HG02642 (cell line): ENCODE data around the gene CCDC178.
"Not testable (repeated sequence)": the region's sequence is repeated elsewhere in the genome, so short reads cannot be mapped to it uniquely, and the experiment has no call there.

ENCODE experiments used
- ATAC-seq: cut with Tn5 transposase; IDR thresholded peaks from one replicate; pipeline ENCODE4 v1.9.1; 2021; ENCODE audit warnings: mild to moderate bottlenecking; ENCODE audit not compliant: unreplicated experiment, poor library complexity

CCDC178 gene, protein sequence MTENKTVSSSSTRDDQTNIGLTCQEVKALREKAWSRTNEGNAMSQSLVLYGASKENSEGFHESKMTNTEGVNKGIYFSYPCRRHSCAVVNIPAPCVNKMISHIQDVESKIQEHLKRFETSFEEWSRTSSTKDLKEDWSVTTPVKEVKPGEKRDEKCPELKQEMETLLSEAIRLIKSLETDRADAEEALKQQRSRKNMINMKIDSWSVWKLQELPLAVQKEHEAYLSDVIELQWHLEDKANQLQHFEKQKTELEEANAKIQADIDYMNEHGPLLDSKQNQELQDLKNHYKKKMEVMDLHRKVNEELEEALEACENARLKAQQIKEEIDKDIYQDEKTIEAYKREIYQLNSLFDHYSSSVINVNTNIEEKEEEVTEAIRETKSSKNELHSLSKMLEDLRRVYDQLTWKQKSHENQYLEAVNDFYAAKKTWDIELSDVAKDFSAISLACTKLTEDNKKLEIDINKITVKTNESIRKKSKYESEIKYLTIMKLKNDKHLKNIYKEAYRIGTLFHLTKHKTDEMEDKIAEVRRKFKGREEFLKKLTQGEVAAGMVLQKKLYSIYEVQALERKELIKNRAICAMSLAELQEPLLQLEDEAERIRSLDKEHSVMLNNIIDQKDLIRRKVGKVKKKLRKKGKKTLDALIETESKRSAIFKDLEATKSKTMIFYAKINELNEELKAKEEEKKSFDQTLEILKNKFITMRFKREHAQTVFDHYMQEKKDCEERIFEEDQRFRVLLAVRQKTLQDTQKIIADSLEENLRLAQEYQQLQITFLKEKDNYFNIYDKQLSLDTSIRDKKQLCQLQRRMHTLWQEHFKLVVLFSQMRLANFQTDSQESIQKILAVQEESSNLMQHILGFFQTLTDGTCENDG

DNA sequence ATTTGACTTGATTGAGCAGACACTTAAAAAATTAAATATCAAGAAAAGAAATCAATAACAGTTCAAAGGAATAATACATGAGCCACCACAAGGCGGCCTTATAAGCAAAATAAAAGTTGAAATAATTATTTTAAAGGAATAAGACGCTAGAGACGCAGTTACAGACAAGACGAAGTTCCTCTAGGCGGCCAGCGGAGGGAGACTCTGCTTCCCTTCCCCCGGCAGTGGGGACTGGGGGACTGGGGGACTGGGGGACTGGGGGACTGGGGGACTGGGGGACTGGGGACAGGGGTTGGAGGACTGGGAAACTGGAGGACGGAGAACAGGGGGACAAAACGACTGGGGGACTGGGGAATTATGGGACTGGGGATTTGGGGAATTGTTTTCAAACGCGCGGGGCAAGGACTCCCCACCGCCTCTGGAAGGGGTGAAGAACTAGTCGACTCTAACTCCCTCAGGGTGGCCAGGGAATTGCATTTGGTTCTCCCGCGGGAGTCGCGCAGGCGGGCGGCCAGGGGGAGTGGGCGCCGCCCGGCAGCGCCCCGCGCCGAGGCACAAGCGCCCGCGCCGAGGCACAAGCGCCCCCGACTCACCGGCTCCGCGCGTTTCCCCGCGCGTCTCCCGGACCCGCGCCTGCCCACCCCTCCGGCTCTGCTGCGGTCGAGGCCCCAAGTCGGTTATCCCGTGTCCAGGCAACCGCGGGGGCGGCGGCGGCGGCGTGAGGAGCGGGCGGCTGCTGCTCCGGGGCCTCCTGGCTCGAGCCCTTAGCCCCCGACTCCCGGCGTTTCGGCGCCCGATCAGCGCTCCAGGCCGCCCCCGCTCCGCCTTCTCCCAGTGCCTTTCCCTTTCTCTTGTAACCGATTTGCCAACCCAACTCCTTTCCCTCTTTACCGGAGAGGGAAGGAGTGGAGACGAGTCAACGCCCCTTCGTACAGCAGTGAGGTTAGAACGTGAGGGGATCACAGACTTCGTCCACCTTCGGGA is at the start of gene CCDC178:
TSS of gene CCDC178 (minus strand) at position 662 of the 984 bp plus-strand sequence. CDS start 28,633 bp downstream, outside the sequence.
- ATAC-seq, result no peak

DNA sequence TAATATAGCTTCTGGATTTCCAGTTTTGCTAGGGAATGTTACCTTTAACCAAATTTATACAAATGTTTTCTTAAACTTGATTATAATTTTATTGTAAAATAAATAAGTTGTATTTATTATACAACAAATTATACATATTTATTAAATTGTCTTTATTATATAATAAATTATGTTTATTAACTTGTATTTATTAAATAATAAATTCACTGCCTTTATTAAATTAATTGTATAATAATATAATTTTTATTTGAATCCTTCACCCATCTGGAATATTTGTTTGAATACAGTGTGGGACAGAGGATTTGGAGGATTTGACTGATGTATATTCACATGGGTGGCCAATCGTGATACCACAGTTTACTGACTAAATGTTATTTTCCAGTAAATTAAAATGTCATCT is 43.4 kb upstream of the CCDC178 start:
- ATAC-seq, result no peak

DNA sequence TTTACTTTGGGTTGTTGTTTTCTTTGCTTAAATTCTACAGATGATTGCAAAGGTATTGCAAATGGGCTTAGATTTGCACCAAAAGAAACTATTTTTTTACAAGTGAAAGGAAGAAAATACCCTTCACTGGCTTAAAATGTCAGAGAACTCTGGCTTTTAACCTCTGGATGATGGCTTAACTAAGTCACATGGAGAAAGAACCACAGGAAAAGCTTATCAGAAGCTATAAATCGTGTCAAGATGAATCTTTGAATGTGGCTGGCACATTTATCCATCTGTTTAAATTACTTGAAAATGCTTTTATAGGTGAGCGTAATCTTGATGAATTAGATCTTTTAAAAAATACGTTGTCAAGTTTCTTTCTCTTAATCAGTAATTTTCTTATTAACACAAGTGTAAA is 32.0 kb upstream of the CCDC178 start:
- no peak for ATAC-seq

DNA sequence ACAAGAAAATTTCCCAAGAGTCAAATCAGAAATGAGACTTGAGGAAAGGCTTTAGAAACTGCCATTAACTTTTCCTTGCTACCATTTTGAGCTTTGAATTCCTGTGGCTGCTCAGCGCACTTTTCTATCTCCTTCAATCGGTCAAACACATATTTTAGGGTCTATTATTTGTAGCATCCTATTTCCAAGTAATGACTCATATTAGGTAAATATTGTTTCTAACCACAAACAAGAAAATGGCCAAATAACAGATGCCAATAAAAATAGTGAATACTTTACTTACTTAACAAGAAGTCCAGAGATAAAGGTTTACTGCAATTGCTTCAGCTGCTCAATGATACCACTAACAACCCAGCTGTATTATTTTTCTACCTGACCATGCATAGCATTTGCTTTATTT is 29.7 kb upstream of the CCDC178 start:
- ATAC-seq, result no peak

DNA sequence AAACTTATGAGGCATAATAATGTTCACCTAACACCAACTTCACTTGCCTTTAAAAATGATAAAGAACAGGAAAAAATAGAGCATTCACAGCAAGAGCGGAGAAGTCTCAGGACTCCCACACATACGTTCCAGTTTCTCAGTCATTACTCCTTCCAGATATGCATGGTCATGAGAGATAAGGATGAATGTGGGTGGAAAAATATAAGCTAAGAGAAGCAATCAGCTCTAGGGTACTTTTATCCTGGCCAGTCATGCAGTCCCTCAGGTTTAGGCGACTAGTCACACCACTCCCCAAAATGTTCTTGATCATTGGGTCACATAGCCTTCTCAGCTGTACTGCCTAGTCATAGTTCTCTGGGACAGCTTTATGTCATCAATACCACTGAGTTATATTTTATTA is 29.2 kb upstream of the CCDC178 start:
- ATAC-seq, result no peak

DNA sequence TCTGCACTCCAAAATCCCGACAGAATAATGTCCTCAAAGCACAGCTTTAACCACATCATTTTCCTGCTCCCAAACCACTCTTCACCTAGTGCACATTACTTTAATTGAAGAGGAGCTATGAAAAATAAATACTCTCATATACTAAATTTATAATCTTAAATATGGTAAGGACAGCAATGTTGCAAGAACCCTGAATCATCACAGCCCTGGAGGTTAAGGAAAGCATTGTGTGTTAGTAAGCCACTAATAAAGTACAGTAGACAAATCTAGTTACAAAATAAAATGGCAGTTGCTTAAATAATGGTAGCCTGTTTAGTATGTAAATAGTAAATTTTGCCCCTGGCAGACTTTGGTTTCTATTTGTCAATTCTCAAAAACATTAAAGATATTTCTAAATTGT is 27.0 kb upstream of the CCDC178 start:
- ATAC-seq, result no peak

DNA sequence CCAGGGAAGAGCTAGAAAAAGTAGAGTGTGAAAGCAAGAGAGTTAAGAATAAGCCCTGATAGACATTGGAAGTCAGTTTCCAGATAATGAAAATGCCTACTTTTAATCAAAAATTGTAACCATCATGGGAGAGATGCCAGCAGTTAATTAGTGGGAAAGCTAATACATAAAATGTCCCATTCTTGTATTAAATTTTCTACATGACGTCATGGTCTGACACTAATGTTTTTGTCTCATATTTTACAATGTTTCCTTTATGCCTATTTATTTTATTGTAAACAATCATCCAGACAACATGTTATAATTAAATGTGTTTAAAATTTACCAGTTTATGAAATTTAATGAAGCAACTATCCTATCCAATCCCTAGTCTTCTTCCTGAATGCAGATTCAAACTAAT is 26.3 kb upstream of the CCDC178 start:
- ATAC-seq, result no peak

DNA sequence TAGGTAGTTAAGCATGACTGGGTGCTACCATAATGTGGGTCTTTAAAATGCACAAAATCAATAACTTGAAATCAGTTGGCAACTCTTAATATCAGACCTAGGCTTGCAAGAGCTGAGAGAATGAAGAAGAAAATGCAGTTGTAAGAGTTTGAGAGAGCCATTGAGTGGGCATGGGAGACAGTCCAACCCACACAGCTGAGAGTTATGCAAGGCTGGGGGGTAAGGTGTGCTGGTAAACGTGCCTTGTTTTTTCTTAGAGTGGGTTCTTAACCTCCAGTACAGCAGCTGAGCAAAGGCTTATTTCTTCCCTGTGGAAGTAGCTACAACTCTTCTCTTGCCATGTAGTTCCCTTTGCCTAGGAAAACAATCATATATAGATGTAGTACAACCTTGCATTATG is 20.2 kb upstream of the CCDC178 start:
- ATAC-seq, result no peak

DNA sequence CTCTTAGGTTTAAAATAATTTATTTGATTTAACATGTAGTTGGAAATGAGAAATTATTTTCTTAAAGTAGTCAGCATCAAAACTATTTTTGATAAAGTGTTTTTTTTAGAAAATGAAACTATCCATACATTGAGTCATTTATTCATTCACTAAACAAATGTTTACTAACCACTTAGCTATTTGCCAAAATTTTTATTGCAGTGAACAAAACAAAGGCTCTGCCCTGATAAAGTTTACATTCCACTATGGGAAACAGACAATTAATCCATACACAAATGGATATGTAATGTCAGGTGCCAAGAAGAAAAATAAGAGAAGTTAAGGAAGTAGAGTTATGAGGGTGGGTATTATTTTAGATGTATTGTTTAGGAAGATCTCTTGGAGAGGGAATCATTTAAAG is 19.1 kb upstream of the CCDC178 start:
- ATAC-seq, result no peak

DNA sequence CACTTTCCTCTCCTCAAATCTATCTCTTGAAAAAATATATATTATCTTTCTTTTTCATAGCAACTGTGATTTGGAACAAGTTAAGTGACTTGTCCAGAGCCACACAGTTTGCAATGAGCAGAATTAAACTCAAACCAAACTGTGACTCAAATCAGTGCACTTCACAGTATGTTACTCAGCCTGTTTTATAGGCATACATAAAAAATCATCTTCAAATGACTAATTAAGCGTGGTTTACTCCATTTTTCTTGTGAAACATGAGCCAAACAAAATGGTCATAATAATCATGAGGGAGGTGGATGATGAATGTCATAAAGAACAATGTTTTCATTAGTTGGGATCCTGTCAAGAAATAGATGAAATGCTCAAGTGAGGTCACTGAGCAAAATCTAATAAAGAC is 6.1 kb upstream of the CCDC178 start:
- ATAC-seq, result no peak

DNA sequence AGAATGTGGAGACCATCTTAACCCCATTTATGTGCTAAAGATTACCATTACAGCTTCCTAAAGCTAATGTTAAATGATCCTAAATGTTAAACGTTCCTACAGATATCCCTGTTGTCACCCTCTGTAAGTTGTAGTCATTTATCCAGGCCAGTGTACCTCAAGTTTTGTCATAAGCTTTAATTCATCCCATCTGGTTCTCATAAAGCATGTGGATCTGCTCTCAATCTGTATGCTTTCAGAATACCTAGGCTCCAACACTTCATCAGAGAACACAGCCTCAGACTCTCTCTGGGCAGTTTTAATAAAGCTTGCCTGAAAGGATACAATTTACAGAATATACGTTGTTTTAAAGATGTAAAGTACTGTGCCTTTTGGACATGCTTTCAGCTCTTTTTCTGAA is 4.2 kb upstream of the CCDC178 start:
- ATAC-seq, result no peak

DNA sequence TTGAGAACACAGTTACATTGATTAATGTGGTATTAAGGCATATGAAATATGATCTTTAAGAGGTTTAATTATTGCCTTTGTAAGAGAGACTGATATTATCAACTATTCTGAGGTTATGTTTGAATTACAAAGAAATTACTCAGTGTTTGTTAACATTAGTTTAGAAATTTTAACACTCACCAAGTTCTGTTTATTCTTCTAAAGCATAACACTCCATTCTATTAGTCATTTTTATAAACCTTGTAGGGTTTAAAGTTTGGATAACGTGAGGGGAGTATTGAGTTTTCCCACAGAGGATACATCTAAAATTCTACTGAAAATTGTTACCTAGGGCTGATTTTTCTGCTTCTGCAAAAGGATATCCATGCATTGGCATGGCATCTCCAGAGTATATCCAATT is 7.7 kb downstream of the CCDC178 start:
- no peak for ATAC-seq

DNA sequence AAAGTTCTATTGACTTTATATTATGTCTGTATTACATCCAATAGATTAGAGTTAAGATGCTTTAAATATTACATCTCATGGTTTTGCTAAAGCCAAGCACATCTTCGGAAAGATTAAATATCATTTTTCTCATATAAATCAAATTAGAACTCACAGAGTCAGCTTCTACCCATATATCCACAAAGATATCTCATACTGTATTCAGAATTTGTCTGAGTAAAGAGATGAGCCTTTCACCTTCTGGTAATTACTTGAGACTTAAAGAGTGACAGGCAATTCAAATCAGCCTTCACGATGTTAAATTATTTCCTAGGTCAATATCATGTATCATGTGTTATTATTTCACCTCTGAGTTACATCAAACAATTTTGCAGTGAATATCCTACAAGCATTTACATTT is 13.0 kb downstream of the CCDC178 start:
- no peak for ATAC-seq

DNA sequence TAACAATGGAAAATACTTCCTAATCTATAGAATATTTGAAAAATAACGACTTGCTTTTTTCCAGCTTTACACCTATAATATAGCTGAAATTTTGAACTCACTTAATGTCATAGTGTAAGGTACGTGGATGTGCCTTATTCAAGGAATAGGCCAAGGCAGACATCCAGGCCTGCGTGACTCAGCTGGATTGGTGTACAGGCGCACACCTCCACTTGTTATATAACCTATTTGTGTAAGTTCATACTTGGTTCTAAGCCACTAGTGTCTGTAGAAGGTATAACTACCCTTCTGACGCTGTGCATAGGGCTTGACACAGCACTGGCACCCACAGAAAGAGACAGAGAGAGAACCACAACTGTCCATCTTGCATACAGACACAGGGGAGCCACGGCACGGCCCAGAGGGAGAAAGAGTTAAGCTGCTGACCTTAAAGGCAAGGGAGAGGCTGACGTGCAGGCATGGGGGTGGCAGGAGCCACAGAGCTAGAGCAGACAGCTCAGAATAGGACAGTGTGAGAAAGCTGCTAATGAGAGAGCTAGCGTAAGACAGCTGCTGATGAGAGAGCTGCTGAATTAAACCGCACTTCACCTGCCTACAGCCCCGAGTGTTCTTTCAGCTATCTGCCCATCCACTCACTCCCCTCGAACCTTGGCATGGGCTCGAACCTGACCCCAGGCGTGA is 16.1 kb downstream of the CCDC178 start:
- ATAC-seq, result no peak

DNA sequence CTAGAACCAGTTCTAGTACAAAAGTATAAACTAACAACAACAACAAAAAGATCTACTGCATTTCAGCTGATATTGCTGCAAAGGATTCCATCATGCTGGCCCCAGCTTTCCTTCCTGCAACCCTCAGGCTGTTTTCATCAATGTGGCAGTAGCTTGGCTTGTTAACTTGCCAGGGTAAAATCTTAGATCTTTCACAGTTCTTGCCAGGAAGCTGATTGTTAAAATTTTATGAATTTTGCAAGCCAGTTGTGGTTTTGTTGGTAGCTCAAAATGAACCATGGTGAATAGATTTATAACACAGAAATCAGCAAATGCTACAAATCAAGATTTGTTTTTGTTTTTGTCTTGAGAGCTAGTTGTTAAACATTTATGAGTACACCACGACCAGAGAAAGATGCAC is 19.3 kb downstream of the CCDC178 start:
- ATAC-seq, result no peak

DNA sequence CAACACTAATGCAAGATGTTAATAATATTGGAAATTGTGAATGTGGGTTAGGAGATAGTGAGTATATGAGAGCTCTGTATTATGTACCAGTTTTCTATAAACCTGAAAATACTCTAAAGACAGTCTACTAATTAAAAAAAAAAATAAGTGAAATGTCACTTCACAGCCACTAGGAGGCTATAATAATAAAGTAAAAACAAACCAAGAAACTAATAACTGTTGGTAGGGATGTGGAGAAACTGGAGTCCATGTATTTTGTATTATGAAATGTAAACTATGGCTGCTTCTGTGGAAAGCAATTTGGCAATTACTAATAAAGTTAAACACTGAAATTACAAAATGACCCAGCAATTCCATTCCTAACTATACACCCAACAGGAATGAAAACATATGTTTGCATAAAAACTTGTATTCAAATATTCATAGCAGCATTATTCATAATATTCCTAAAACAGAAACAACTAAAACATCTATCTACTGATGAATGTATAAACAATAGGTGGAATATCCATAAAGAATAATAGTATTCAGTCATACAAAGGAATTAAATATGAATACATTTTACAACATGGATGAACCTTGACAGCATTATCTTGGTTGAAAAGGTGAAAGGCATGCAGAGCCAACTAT is 36.2 kb downstream of the CCDC178 start:
- ATAC-seq, result no peak

DNA sequence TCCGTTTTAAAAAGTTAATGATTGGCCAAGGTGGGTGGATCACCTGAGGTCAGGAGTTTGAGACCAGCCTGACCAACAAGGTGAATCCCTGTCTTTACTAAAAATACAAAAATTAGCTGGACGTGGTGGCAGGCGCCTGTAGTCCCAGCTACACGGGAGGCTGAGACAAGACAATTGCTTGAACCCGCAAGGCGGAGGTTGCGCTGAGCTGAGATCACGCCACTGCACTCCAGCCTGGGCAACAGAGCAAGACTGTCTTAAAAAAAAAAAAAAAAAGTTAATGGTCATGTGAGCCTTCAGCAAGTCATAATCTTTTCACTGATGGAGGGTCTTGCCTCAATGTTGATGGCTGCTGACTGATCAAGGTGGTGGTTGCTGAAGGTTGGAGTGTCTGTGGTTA is 41.6 kb downstream of the CCDC178 start:
- ATAC-seq, result not testable (repeated sequence)

DNA sequence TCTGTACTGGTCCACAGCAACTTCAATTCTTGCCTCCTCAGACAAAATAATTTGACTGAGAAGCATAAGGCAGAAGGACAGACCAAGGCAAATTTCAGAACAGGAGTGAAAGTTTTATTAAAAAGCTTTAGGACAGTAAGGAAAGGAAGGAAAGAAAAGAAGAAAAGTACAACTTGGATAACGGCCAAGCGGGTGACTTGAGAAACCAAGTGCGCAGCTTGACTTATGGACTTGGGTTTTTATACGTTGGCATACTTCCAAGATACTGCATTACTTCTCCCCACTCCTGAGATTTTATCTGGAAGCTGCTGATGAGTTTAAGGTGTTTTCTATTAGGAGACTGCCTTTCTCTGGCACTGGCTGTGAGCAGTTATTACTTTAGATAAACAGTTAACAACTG is 64.7 kb downstream of the CCDC178 start:
- ATAC-seq, result no peak

DNA sequence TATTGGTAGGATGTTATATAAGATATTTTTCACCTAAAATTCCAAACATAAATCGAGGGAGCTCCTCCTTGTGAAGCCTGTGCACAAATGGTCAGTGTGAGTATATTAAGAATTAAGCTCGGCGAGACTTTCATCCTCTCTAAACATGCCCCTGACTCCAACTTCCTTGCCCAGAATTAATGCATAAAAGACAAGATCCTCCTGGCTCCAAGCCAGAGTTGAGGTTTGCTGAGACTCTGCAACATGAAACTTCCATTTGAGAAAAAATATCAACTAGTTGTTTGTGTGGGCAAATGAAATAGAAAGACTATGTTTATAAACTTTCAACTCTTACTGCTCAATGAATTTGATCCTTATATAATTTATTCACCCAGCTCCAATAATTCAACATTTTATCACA is 68.1 kb downstream of the CCDC178 start:
- ATAC-seq, result no peak
